Activated CD4-positive, alpha-beta T cell treated with anti-CD3 and anti-CD28 coated beads for 48 hours (primary cell): ENCODE data around the gene EEFSEC.

Experiments
- DNase-seq: peaks from one replicate; pipeline ENCODE4 v3.0.0-alpha.2; 2020

The EEFSEC gene

DNA sequence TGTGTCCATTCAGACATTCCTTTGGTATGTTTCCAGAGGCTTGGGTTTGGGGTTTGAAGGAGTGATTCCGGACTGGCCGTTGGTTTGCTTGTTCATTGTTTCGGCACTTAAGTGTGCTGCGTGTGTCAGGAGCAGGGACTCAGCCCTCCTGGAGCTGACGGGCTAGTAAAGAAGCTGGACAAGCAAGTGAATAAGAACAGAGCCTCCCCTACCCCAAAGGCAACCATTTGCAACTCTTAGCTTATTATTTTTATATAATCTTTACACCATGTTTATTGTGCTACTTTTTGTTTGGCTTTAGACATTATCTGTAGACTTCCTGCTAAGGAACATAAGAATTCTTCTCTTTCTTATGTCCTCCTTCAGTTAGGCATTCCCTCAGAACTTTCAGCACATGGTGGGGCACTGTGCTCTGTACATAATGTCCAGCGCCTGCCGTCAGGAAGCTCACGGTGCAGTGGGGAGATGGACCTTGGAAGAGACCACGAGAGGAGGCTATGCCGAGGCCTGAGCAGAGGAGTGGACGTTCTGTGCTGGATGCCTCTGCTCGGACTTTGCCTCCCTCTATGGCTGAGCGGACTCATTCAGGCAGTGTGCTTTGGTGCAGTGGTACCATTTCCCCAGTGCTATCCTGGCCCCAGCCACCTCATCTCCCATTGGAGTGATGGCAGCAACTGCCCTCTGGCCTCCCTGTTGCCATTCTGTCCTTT is 65.4 kb downstream of the EEFSEC start:
- DNase-seq = no peak

DNA sequence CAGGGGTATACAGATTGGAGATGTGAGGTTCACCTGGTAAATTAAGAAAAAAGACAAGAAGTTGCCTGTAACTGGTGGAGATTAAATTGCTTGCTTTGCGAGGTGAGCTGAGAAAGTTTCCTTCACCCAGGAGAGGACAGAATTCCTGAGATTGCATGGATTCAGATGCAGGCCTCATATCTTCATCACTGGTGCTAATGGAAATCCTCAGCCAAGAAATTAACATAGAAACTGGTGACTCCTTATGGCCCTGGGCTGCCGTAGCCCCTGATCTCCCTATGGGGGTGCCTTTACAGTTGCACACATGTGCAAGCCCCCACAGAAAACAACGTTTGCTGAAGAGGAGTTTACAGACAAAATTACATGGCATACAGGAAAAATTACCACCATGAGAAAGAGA is 68.0 kb downstream of the EEFSEC start:
- DNase-seq = no peak

- DNase-seq = no peak
Measured at GRCh38 chr3:128222796-128223385, 69.6 kb downstream of the EEFSEC start.

DNA sequence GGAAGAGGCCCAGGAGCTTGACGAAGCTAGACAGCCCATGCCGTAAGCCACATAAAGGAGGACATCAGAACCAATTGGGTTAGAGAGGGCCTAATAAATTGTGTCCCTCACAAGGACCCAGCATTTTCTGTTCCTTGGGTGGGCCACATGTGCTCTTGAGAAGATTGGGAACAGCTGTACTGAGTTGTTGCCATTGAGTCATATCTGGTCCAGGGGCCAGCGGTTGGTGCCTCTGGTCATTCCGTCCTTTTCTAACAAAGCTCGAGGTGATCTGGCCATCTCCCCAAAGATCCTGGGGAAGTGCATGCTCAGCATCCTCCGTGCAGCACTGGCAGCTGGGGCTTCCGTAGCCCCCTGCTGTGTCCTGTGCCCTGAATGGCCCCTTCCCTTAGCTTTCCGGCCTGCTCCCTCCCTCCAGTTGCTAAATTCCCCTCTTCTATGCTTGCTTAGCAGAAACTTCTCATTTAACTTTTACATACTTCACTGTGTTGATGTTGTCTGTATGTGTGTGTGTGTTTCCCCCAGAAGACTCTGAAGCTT is 73.0 kb downstream of the EEFSEC start:
- DNase-seq = no peak

DNA sequence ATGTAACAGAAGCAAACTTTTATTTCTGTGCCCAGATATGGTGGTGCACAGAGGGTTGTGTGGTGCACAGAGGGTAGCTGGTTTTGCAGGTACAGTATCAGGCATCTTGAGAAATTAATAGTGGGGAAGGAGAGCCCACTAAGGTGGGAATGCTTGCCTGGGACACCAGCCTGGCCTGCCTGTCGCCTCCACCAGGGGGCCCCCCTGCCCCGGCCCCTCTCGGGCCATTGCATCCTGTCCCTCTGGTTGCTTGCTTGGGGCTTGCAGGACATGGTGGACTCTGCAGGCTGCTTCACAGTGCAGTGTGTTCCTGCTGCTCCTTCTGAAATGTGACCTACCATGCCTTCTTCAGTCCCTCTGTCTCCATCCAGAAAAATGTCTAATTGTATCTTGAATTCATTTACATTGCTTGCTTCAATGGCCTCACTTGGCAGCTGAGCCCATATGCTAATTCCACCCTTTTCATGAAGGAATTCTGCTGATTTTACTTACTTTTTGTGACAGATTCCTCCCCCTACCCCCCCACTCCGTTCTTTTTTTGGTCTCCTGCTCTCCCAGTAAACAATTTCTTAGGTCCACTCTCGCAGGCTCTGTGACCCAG is 73.6 kb downstream of the EEFSEC start:
- peak; percentile 42 for DNase-seq

DNA sequence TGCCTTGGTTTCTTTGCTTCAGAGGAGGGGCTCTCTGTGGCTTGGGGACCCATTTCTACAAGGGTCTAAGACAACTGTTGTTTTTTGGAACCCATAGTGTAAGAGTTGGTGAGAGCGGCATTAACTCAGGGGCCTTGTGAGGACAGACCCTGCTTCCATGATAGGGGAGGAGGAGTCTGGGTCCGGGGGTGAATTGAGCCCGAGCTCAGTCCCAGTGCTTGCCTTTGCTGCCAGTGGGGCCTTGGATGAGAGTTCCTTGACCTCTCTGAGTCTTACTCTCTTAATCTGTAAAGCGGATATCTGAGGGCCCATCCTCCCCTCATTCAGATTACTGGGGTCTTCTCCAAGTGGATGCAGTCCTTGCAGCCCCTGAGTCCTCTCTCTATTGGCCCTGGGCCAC is 74.2 kb downstream of the EEFSEC start:
- DNase-seq = no peak

GRCh38 chr3:128228366-128228910 is 75.2 kb downstream of the EEFSEC start:
- no peak for DNase-seq

DNA sequence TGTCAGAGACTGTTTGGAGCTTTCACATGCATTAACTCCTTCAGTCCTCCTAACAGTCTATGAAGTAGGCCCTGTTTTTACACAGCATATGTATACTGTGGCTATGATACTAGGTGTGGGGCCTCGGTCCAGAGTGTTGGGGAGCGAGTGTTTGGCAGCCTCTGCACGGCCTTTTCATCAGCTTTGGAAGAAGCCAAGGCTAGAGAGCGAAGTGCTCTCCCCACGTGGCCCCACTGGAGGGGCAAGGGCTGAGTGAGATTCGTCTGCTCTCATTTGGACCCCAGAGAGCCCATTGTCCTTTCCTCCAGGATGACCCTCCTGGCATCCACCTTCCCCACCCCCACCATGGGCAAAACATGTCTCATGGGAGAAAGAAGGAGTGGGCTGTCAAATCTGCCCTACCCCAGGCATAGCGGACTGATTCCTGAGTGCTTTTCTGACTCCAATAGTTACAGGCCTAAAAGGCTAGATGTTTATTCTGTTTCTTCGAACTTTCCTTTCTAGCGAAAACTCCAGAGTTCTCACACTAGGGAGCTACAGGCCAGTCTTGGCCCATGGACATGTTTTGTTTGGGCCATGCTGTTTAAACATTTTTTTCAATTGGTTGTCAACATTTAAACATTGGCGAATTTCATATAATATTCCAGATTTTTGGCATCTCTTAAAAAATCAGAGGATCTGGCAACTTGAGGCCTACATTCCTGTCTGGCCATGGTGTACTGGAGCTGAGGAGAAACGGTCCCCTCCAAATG is 76.0 kb downstream of the EEFSEC start:
- DNase-seq = no peak

GRCh38 chr3:128231606-128232005 is 78.3 kb downstream of the EEFSEC start:
- DNase-seq = no peak

DNA sequence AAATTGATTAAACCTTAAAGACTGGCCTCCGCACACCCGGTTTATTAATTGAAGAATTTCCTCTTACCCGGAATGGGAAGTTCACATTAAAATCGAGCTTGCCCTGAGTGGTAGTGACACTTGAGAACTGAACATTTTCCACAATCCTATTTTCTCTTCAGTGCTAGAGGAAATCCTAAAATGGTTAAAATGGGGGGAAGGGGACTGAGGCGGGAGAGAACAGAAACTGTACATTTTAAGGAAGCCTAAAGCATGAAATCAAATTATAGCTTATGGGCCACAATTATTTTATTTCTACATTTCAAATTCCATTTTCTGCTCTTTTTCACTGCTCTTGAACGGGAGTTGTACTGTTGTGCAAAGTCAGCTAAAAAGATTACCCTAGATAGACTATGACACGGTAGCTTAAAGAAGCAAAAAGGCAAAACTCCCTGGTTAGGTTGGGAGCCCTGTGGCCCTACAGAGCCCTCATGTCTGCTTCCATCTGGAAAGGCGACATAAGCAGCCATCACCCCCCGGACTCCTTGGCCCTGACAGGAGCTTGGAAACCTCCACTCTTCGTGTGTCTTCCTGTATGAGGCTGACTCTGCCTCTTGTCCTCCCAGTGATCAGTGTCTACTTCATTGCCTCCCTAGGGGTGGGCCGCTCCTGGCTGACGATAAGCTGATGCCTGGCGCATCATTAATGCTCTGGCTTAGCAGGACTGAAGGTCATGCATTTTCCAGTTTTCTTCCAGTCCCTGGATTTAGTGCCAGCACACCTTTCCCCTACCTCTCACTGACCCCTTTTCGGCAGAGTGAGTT is 79.3 kb downstream of the EEFSEC start:
- DNase-seq = no peak

- no peak for DNase-seq
Measured at GRCh38 chr3:128235207-128235926, 82.1 kb downstream of the EEFSEC start.

DNA sequence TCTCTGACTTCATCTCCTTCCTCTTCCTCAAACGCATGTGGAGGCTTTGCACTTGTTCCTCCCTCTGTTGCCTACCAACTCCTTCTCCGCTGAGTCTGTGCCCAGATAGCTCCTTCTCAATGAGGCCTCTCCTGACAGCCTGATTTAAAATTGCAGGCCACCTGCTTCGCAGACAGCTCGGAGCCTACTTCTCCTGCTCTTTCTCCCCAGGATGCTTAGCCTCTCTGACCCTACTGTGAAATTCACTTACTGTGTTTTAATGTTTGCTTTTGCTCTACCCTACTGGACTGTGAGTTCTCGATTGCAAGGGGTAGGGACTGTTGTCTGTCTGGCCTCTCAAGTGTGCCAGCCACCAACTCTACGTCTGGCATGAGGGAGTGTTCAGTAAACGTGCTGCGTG is 83.4 kb downstream of the EEFSEC start:
- DNase-seq = no peak

DNA sequence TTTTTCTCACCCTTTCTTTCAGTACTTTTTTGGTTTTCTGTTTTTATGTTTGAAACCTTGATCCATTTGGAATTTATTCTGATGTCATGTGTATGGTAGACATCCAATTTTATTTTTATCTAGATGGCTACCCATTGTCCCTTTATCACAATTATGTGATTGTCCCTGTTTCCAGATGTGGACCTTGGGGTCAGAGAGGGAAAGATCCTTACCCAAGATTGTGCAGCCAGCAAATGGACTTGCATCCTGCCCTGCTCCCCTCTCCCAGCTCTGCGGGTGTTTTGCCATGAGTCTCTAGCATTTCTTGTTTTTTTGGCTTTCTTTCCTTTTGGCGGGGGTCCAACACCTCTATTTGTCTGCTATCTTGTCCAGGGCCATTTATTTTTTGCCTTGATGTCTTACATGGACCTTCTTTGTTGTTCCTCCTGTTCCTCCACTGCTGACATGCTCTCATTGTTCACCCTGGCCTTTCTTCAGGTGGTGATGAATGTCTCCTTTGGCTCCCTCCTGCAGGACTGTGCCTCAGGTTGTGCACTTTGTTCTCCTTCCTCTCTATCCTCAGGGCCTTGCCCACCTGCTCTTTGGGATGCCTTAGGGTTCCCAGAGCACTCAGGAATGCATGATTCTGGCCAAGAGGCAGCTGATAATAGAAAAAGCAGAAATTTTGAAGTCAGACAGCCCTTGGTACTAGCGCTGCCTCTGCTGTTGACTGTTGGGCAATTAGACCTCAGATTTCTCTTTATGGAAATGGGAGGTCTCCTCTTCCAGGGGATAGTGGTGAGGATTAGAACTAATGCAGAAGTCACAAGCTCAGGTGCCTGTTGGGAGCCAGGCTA is 84.3 kb downstream of the EEFSEC start:
- DNase-seq = no peak

DNA sequence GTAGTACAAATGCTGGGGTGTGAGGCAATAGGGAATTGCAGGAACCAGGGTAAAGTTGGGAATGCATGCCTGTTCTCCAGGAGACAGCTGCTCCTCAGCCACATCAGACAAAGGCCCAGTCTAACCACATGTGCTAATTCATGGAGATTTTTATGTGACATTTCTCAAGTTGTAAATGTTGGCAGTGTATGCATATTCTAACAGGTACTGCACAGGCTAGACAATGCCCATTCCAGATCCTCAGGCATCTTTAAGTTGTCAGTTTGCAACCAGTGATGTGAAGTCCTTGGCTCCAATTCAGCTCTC is 84.9 kb downstream of the EEFSEC start:
- no peak for DNase-seq

DNA sequence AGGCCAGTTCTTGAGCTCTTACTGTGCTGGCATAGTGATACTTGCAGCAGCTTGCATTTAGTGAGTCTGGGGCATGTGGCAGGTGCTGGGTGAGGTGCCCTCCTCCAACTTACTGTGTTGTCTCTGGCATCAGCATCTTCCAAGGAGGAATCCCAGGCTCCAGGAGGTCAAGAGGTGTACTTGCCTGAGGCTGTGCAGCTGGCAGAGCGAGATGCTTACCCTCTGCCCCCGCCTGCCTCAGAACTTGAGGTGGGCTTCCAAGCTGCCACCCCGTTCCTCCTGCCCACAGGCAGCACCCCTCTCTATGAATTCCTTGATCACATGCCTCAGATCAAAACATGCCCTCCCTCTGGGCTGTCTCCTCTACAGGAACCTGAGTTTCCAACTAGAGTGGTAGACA is 86.0 kb downstream of the EEFSEC start:
- no peak for DNase-seq

DNA sequence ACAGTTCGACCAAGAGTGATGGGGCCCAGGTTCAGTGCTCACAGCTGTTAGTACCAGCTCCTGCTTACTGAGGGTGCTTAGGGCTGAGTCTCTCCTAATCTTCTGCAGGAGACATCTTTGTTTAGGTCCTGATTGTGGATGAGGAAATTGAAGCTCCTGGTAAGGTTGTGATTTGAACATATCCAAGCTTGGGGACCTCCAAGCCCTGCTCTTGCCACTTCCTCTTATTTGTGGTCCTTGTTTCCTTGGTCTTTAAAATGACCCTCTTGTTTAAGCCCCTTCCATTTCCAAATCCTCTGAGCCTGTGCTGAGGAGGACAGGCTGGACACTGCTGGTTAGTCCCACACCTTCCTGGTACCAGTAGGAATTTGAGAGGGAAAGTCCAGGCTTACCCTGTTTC is 87.0 kb downstream of the EEFSEC start:
- DNase-seq = no peak

GRCh38 chr3:128241741-128242140 is 88.5 kb downstream of the EEFSEC start:
- no peak for DNase-seq

GRCh38 chr3:128242818-128243601 is 89.7 kb downstream of the EEFSEC start:
- DNase-seq = peak; percentile 25

GRCh38 chr3:128243602-128244504 is 90.6 kb downstream of the EEFSEC start:
- DNase-seq = no peak
